ENCODE results near the gene OR4D5. TPM values are rescaled to one million over a fixed set of nuclear protein-coding genes. Genes with fewer than 3 reads are reported as not detected.

The OR4D5 gene
- total and polyA plus RNA-seq, 2 donors (not counting 1 experiment from before 2014, with no cell fraction given): not detected

DNA sequence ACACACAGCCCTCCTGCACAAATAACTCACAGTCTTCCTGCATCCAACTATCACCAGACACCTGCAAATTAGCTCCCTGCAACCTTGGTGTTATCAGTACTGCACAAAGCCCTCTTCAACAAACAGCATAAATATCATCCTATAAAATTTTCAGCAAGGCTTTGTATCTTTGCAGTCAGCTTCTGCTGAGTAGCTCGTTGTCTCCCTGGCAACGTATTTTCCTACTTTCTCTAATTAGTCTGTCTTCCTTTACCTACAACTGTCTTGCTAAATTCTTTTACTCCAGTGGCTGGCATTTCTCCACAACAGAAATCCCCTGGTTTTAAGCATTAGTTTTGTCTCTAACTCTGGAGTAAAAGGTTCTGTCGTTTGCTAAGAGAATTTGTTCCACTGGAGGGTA is 33.6 kb upstream of the OR4D5 start:
- H3K9me3 ChIP-seq (ENCODE audit: control insufficient read depth, insufficient read depth, low read depth, low read length): no peaks in the 10 kb centered on the region
- no peak overlapping the region for H3K4me3 ChIP-seq (replicated peaks in 1 of 4; ENCODE audit: control extremely low read depth in 1 of 4, insufficient read depth in 1 of 4, low read depth in 3 of 4, low read length in 4 of 4)
- H3K27me3 ChIP-seq (ENCODE audit: control insufficient read depth, insufficient read depth, low read length): no peaks in the 10 kb centered on the region
- no peak overlapping the region for H3K9ac ChIP-seq (ENCODE audit: insufficient read depth, low read length)
- H3K79me2 ChIP-seq (ENCODE audit: control insufficient read depth, insufficient read depth, low read length): no peaks in the 10 kb centered on the region
- H3K4me2 ChIP-seq (ENCODE audit: extremely low read depth, insufficient read depth, low read length): no peak overlapping the region
- H3K36me3 ChIP-seq (ENCODE audit: control insufficient read depth, insufficient read depth, low read length): no peaks in the 10 kb centered on the region
- DNase-seq (ENCODE audit: low read depth in 2 of 2): no peak
- no peak overlapping the region for H3K27ac ChIP-seq (ENCODE audit: insufficient read depth, low read length)
- TF ChIP-seq EZH2 (IDR thresholded peaks at IDR 0.05; ENCODE audit: low read length, missing control alignments) (no peak), CTCF (conservative IDR thresholded peaks at IDR 0.05 in 1 of 2, IDR thresholded peaks at IDR 0.05 in 1 of 2; ENCODE audit: low read depth in 1 of 2, low read length in 2 of 2) (no peak)
- H2AFZ ChIP-seq (ENCODE audit: low read length): no peak overlapping the region
- H4K20me1 ChIP-seq (ENCODE audit: control insufficient read depth, extremely low read depth, insufficient read depth, low read length): no peaks in the 10 kb centered on the region
- no peaks in the 10 kb centered on the region for H3K4me1 ChIP-seq (ENCODE audit: control insufficient read depth, extremely low read depth, insufficient read depth, low read length)

GRCh38 chr11:123920943-123921342 is 18.5 kb upstream of the OR4D5 start:
- H3K36me3 ChIP-seq (ENCODE audit: control insufficient read depth, insufficient read depth, low read length): no peaks in the 10 kb centered on the region
- H3K4me1 ChIP-seq (ENCODE audit: control insufficient read depth, extremely low read depth, insufficient read depth, low read length): no peaks in the 10 kb centered on the region
- no peak overlapping the region for H3K27ac ChIP-seq (ENCODE audit: insufficient read depth, low read length)
- no peak for DNase-seq (ENCODE audit: low read depth in 2 of 2)
- H2AFZ ChIP-seq (ENCODE audit: low read length): no peak overlapping the region
- no peaks in the 10 kb centered on the region for H3K9me3 ChIP-seq (ENCODE audit: control insufficient read depth, insufficient read depth, low read depth, low read length)
- H3K27me3 ChIP-seq (ENCODE audit: control insufficient read depth, insufficient read depth, low read length): no peaks in the 10 kb centered on the region
- H4K20me1 ChIP-seq (ENCODE audit: control insufficient read depth, extremely low read depth, insufficient read depth, low read length): no peaks in the 10 kb centered on the region
- no peak overlapping the region for H3K4me3 ChIP-seq (replicated peaks in 1 of 4; ENCODE audit: control extremely low read depth in 1 of 4, insufficient read depth in 1 of 4, low read depth in 3 of 4, low read length in 4 of 4)
- TF ChIP-seq CTCF (conservative IDR thresholded peaks at IDR 0.05 in 1 of 2, IDR thresholded peaks at IDR 0.05 in 1 of 2; ENCODE audit: low read depth in 1 of 2, low read length in 2 of 2): no peak
- TF ChIP-seq EZH2 (IDR thresholded peaks at IDR 0.05; ENCODE audit: low read length, missing control alignments): no peak
- H3K9ac ChIP-seq (ENCODE audit: insufficient read depth, low read length): no peak overlapping the region
- no peaks in the 10 kb centered on the region for H3K79me2 ChIP-seq (ENCODE audit: control insufficient read depth, insufficient read depth, low read length)
- no peak overlapping the region for H3K4me2 ChIP-seq (ENCODE audit: extremely low read depth, insufficient read depth, low read length)

GRCh38 chr11:123924027-123924426 is 15.4 kb upstream of the OR4D5 start:
- H3K4me1 ChIP-seq (ENCODE audit: control insufficient read depth, extremely low read depth, insufficient read depth, low read length): no peaks in the 10 kb centered on the region
- H3K36me3 ChIP-seq (ENCODE audit: control insufficient read depth, insufficient read depth, low read length): no peaks in the 10 kb centered on the region
- no peak for DNase-seq (ENCODE audit: low read depth in 2 of 2)
- H3K4me2 ChIP-seq (ENCODE audit: extremely low read depth, insufficient read depth, low read length): no peak overlapping the region
- no peaks in the 10 kb centered on the region for H3K9me3 ChIP-seq (ENCODE audit: control insufficient read depth, insufficient read depth, low read depth, low read length)
- no peak overlapping the region for H2AFZ ChIP-seq (ENCODE audit: low read length)
- no peak overlapping the region for H3K9ac ChIP-seq (ENCODE audit: insufficient read depth, low read length)
- H3K79me2 ChIP-seq (ENCODE audit: control insufficient read depth, insufficient read depth, low read length): no peaks in the 10 kb centered on the region
- no peak for TF ChIP-seq EZH2 (IDR thresholded peaks at IDR 0.05; ENCODE audit: low read length, missing control alignments)
- no peak overlapping the region for H3K27ac ChIP-seq (ENCODE audit: insufficient read depth, low read length)
- H3K4me3 ChIP-seq (replicated peaks in 1 of 4; ENCODE audit: control extremely low read depth in 1 of 4, insufficient read depth in 1 of 4, low read depth in 3 of 4, low read length in 4 of 4): no peak overlapping the region
- H4K20me1 ChIP-seq (ENCODE audit: control insufficient read depth, extremely low read depth, insufficient read depth, low read length): no peaks in the 10 kb centered on the region
- no peaks in the 10 kb centered on the region for H3K27me3 ChIP-seq (ENCODE audit: control insufficient read depth, insufficient read depth, low read length)
